Measurements from ENCODE around the gene DCDC1. TPM values are rescaled to one million over a fixed set of nuclear protein-coding genes. Genes with fewer than 3 reads are reported as not detected.

Gene DCDC1
- total RNA-seq, 1 donor from 2014 or later, result not detected

DNA sequence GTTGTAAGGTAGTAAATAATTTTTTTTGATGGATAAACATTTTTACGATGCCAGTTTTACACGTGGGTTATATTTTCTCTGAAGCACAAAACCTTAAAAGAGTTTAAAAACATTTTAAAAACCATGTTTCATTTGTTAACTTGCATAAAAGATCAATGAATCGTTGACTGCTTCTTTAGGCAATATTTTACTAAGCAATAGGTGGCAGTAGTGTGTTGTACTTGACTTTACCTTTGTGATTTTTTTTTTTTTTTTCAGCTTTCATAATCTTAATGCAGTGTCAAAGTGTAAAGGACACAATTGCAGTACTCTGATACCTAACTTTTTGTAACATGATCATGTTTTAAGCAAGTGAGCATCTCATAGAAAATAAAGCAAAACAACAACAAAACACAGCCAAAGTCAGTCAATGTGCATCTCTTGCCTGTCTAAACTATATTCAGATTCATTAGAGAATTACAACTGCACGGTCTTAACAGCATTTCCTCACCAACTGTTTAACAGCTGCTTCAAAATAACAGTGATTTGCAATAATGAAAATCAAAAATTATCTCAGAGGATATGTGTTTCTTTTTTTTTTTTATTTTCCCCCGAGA is 27.8 kb upstream of the DCDC1 start:
- Histone ChIP-seq H3K4me1 (no peaks in the 10 kb centered on the region), H3K27ac (no peak overlapping the region), H3K4me3 (no peak overlapping the region), H3K36me3 (no peaks in the 10 kb centered on the region), H3K27me3 (no peaks in the 10 kb centered on the region), H3K9me3 (no peaks in the 10 kb centered on the region)
- TF ChIP-seq POLR2A (IDR thresholded peaks at IDR 0.05), result no peak
- TF ChIP-seq, protein P1, sequence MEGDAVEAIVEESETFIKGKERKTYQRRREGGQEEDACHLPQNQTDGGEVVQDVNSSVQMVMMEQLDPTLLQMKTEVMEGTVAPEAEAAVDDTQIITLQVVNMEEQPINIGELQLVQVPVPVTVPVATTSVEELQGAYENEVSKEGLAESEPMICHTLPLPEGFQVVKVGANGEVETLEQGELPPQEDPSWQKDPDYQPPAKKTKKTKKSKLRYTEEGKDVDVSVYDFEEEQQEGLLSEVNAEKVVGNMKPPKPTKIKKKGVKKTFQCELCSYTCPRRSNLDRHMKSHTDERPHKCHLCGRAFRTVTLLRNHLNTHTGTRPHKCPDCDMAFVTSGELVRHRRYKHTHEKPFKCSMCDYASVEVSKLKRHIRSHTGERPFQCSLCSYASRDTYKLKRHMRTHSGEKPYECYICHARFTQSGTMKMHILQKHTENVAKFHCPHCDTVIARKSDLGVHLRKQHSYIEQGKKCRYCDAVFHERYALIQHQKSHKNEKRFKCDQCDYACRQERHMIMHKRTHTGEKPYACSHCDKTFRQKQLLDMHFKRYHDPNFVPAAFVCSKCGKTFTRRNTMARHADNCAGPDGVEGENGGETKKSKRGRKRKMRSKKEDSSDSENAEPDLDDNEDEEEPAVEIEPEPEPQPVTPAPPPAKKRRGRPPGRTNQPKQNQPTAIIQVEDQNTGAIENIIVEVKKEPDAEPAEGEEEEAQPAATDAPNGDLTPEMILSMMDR (IDR thresholded peaks at IDR 0.05), result peak in 2 of 3 experiments; percentile 15 to 16
- intact Hi-C loops (cut with DNase I), result no loop called here
- no peak for DNase-seq (ENCODE audit: extremely low spot score in 2 of 2)

DNA sequence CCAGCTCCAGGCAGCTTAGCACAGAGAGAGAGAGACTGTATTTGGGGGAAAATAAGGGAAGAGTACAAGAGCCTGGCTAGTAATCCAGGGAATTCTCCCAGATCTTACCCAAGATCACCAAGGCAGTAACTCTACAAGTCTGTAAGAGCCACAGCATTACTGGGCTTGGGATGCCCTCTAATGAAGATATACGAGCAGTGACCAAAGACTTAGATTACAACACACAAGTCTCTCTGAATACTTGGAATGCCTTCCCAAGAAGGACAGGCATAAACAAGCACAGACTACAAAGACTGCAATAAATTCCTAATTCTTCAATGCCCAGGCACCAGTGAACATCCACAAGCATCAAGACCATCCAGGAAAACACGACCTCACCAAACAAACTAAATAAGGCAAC is 17.8 kb upstream of the DCDC1 start:
- intact Hi-C loops (cut with DNase I), result no loop called here
- Histone ChIP-seq H3K27me3 (no peaks in the 10 kb centered on the region), H3K4me3 (no peak overlapping the region), H3K4me1 (no peaks in the 10 kb centered on the region), H3K27ac (no peak overlapping the region), H3K36me3 (no peaks in the 10 kb centered on the region), H3K9me3 (no peaks in the 10 kb centered on the region)
- DNase-seq (ENCODE audit: extremely low spot score in 2 of 2), result no peak
- no peak for TF ChIP-seq POLR2A (IDR thresholded peaks at IDR 0.05)
- TF ChIP-seq, protein P1 (IDR thresholded peaks at IDR 0.05), result no peak
- no peak for TF ChIP-seq POLR2AphosphoS5 (IDR thresholded peaks at IDR 0.05; ENCODE audit: insufficient read depth in 1 of 2, low read depth in 1 of 2)

DNA sequence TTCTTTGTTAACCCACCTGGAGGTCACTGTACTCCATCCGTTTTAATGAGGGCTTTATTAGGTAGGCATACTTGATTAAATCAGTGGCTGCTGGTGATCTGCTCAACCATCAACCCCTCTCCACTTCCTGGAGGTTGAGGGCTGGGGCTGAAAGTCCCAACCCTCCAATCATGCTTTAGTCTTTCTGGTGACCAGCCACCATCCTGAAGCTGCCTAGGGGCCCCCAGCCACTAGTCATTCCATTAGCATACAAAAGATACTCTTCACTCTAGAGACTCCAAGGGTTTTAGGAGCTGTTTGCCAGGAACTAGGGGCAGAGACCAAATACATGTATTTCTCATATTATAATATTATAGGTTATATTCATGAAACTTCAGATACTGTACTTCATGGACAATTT is 13.6 kb upstream of the DCDC1 start:
- intact Hi-C loops (cut with DNase I), result no loop called here
- Histone ChIP-seq H3K4me3 (no peak overlapping the region), H3K36me3 (no peaks in the 10 kb centered on the region), H3K9me3 (no peaks in the 10 kb centered on the region), H3K27me3 (no peaks in the 10 kb centered on the region), H3K27ac (no peak overlapping the region), H3K4me1 (no peaks in the 10 kb centered on the region)
- DNase-seq (ENCODE audit: extremely low spot score in 2 of 2), result no peak
- no peak for TF ChIP-seq POLR2A (IDR thresholded peaks at IDR 0.05)
- TF ChIP-seq, protein P1 (IDR thresholded peaks at IDR 0.05), result no peak
- TF ChIP-seq POLR2AphosphoS5 (IDR thresholded peaks at IDR 0.05; ENCODE audit: insufficient read depth in 1 of 2, low read depth in 1 of 2), result no peak

DNA sequence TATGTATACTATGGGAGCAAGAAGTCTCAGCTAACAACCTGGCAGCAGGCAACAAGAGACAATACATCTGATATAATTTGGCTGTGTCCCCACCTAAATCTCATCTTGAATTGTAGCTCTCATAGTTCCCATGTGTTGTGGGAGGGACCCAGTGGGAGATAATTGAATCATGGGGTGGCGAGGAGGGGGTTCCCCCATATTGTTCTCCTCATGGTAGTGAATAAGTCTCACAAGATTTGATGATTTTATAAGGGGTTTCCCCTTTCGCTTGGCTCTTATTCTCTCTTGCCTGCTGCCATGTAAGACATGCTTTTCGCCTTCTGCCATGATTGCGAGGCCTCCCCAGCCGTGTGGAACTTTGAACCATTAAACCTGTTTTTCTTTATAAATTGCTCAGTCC is 6.3 kb upstream of the DCDC1 start:
- H3K27ac ChIP-seq, result no peak overlapping the region
- TF ChIP-seq POLR2AphosphoS5 (IDR thresholded peaks at IDR 0.05; ENCODE audit: insufficient read depth in 1 of 2, low read depth in 1 of 2) (no peak), POLR2A (IDR thresholded peaks at IDR 0.05) (no peak)
- TF ChIP-seq, protein P1 (IDR thresholded peaks at IDR 0.05), result no peak
- intact Hi-C loops (cut with DNase I), result no loop called here
- no peaks in the 10 kb centered on the region for H3K27me3 ChIP-seq
- no peak for DNase-seq (ENCODE audit: extremely low spot score in 2 of 2)
- H3K9me3 ChIP-seq, result no peaks in the 10 kb centered on the region
- no peak overlapping the region for H3K4me3 ChIP-seq
- no peaks in the 10 kb centered on the region for H3K36me3 ChIP-seq
- peaks cover 2% of the 10 kb centered on the region for H3K4me1 ChIP-seq

DNA sequence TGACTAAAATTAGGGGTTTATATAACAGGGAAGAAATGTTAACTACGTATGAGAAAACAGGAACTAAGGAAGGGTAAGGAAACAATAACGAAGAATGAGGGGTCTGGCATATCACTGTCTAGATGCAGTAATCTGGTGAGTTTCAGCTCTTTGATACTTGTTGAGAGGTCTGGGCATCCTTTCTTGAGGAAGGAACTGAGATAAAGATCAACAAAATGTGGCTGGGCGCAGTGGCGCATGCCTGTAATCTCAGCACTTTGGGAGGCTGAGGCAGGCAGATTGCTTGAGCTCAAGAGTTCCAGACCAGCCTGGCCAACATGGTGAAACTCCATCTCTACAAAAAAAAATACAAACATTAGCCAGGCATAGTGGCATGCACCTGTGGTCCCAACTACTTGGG is 2.7 kb downstream of the DCDC1 start:
- H3K9me3 ChIP-seq, result no peaks in the 10 kb centered on the region
- no peak for DNase-seq (ENCODE audit: extremely low spot score in 2 of 2)
- no peak overlapping the region for H3K4me3 ChIP-seq
- H3K4me1 ChIP-seq, result peaks cover 17% of the 10 kb centered on the region
- no peak overlapping the region for H3K27ac ChIP-seq
- H3K36me3 ChIP-seq, result no peaks in the 10 kb centered on the region
- TF ChIP-seq, protein P1 (IDR thresholded peaks at IDR 0.05), result no peak
- TF ChIP-seq POLR2A (IDR thresholded peaks at IDR 0.05) (no peak), POLR2AphosphoS5 (IDR thresholded peaks at IDR 0.05; ENCODE audit: insufficient read depth in 1 of 2, low read depth in 1 of 2) (no peak)
- intact Hi-C loops (cut with DNase I), result no loop called here
- no peaks in the 10 kb centered on the region for H3K27me3 ChIP-seq
